HepG2 (cell line): ENCODE results near the gene HOXA11. TPM values are rescaled to one million over a fixed set of nuclear protein-coding genes. Genes with fewer than 3 reads are reported as not detected.

ENCODE experiments used
- ATAC-seq: fragments of 200-7000 bp; cut with Tn5 transposase; 3 replicates; pipeline ENCODE4 v1.9.1; 2020; ENCODE audit warnings: mild to moderate bottlenecking, moderate library complexity
- BruUV-seq: library from RNA; stranded (reverse); fragments of 400-500 nt; replicated peaks from 2 replicates; lab custom pipeline; 2021; lab: Mats Ljungman, UMichigan
- CTCF ChIA-PET: fragments of 300-600 bp; formaldehyde crosslinking; extraction: SDS; loops from one replicate; lab custom pipeline; 2021; ENCODE audit warnings: low total read pairs, inconsistent platforms, low intra/inter-chr PET ratio; lab: Yijun Ruan, JAX
- POLR2A ChIA-PET: fragments of 350-600 bp; sonication (Branson Sonifier 250); formaldehyde crosslinking; loops from one replicate; lab custom pipeline; 2020; ENCODE audit warnings: antibody characterized with exemption, inconsistent platforms; lab: Yijun Ruan, JAX
- DNase-seq: peaks from one replicate; pipeline ENCODE4 v3.0.0-alpha.2; 2015; ENCODE audit warnings: low spot score
- FAIRE-seq: peaks from 3 replicates; lab custom pipeline; 2011; peaks lifted over from hg19 to GRCh38; lab: Jason Lieb, UNC
- H2AFZ ChIP-seq: one replicate; pipeline ENCODE4 v1.6.1; 2011; ENCODE audit warnings: low read length, inconsistent platforms
- H3K27ac ChIP-seq: fragments of 300-600 bp; 3 replicates; pipeline ENCODE4 v1.8.0; 2011; ENCODE audit warnings: mixed run types, mild to moderate bottlenecking, mixed read lengths, low read length, inconsistent platforms; ENCODE audit not compliant: insufficient read depth; ENCODE audit errors: extremely low read length
- H3K27me3 ChIP-seq, 2 experiments: fragments of 200-600 bp in 1 of 2; 2 replicates in 1 of 2; 3 replicates in 1 of 2; pipeline versions ENCODE4 v1.6.0 to v1.8.0; 2011; ENCODE audit warnings: low read length in 2 of 2, mild to moderate bottlenecking in 2 of 2, moderate library complexity in 2 of 2, inconsistent platforms in 1 of 2; ENCODE audit not compliant: insufficient read depth in 2 of 2, control insufficient read depth in 1 of 2
- H3K36me3 ChIP-seq, 2 experiments: fragments of 200-600 bp in 1 of 2; replicated peaks in 1 of 2; 2 replicates in 1 of 2; 3 replicates in 1 of 2; pipeline versions ENCODE4 v1.5.1 to v1.8.0; 2011; ENCODE audit warnings: low read length in 2 of 2, inconsistent platforms in 1 of 2; ENCODE audit not compliant: insufficient read depth in 2 of 2, control insufficient read depth in 1 of 2
- H3K4me1 ChIP-seq: 2 replicates; pipeline ENCODE4 v1.5.1; 2012; ENCODE audit warnings: low read length, inconsistent platforms; ENCODE audit not compliant: insufficient read depth
- H3K4me2 ChIP-seq: 2 replicates; pipeline ENCODE4 v1.6.0; 2011; ENCODE audit warnings: low read depth, low read length, inconsistent platforms
- H3K4me3 ChIP-seq, 3 experiments: fragments of 200-600 bp in 1 of 3; sonication (generic), shearing (Covaris generic) in 1 of 3; replicated peaks in 1 of 3; 2 replicates each; pipeline ENCODE4 v1.5.1; 2011 to 2016; ENCODE audit warnings: low read length in 3 of 3, inconsistent platforms in 2 of 3, low read depth in 2 of 3, mild to moderate bottlenecking in 2 of 3, control low read depth in 1 of 3, mixed read lengths in 1 of 3; ENCODE audit not compliant: insufficient read depth in 1 of 3
- H3K79me2 ChIP-seq: one replicate; pipeline ENCODE4 v1.6.1; 2011; ENCODE audit warnings: low read length, inconsistent platforms; ENCODE audit not compliant: insufficient read depth
- H3K9ac ChIP-seq: 2 replicates; pipeline ENCODE4 v1.6.0; 2011; ENCODE audit warnings: mild to moderate bottlenecking, low read depth, low read length, inconsistent platforms; ENCODE audit not compliant: insufficient read depth
- H3K9me3 ChIP-seq: 2 replicates; pipeline ENCODE4 v1.5.1; 2012; ENCODE audit warnings: mild to moderate bottlenecking, low read length
- H4K20me1 ChIP-seq: 2 replicates; pipeline ENCODE4 v1.6.0; 2011; ENCODE audit warnings: inconsistent platforms, mild to moderate bottlenecking, low read length, moderate library complexity; ENCODE audit not compliant: insufficient read depth
- AGO2 ChIP-seq: fragments of 200-400 bp; formaldehyde crosslinking; optimal IDR thresholded peaks from 2 replicates; pipeline ENCODE3; 2017; ENCODE audit warnings: mild to moderate bottlenecking, low read depth, low read length, moderate library complexity
- ATF3 ChIP-seq: sonication (generic); formaldehyde crosslinking; IDR thresholded peaks from 2 replicates; pipeline ENCODE4 v1.4.0; 2020; ENCODE audit warnings: missing genetic modification reagents
- GATA4 ChIP-seq: sonication (generic); IDR thresholded peaks from 2 replicates; pipeline ENCODE4 v1.6.1; 2016; ENCODE audit warnings: antibody characterized with exemption, low read depth, borderline replicate concordance
- GLMP ChIP-seq: sonication (generic); formaldehyde crosslinking; IDR thresholded peaks from 2 replicates; pipeline ENCODE4 v1.9.0; 2021; ENCODE audit warnings: missing genetic modification reagents, mild to moderate bottlenecking, borderline replicate concordance
- HMGXB4 ChIP-seq, 2 experiments: sonication (generic) in 1 of 2; formaldehyde crosslinking in 1 of 2; IDR thresholded peaks; 2 replicates each; pipeline versions ENCODE4 v1.4.0 to v1.6.1; 2018 to 2020; ENCODE audit warnings: missing genetic modification reagents in 2 of 2, borderline replicate concordance in 1 of 2, low read depth in 1 of 2, mild to moderate bottlenecking in 1 of 2, missing biosample characterization in 1 of 2
- KDM6A ChIP-seq: IDR thresholded peaks from 2 replicates; pipeline ENCODE4 v1.6.1; 2016; ENCODE audit warnings: low read depth
- SOX13 ChIP-seq, 3 experiments: fragments of 450-650 bp in 1 of 3; sonication (generic) in 1 of 3; formaldehyde crosslinking in 1 of 3; IDR thresholded peaks in 2 of 3; conservative IDR thresholded peaks in 1 of 3; 2 replicates each; pipeline versions ENCODE4 v1.5.0 to v1.6.1; 2016 to 2020; ENCODE audit warnings: antibody characterized with exemption in 1 of 3, mild to moderate bottlenecking in 1 of 3, missing compliant biosample characterization in 1 of 3, missing genetic modification reagents in 1 of 3, moderate library complexity in 1 of 3
- TFE3 ChIP-seq: IDR thresholded peaks from 2 replicates; pipeline ENCODE4 v1.6.1; 2016
- THAP7 ChIP-seq: sonication (generic); formaldehyde crosslinking; IDR thresholded peaks from 2 replicates; pipeline ENCODE4 v1.8.1; 2023; ENCODE audit warnings: mild to moderate bottlenecking, missing genetic modification reagents
- ZHX1 ChIP-seq: sonication (generic); formaldehyde crosslinking; IDR thresholded peaks from 2 replicates; pipeline ENCODE4 v1.8.1; 2022; ENCODE audit warnings: low read depth, mild to moderate bottlenecking, missing genetic modification reagents
- ZNF274 ChIP-seq: sonication (generic); formaldehyde crosslinking; IDR thresholded peaks from 2 replicates; pipeline ENCODE4 v1.5.1; 2020; ENCODE audit warnings: mild to moderate bottlenecking, missing genetic modification reagents
- ZNF3 ChIP-seq: IDR thresholded peaks from 2 replicates; pipeline ENCODE4 v1.7.0; 2017; ENCODE audit warnings: inconsistent platforms
- WGBS: methylation state at CpG from one replicate; pipeline ENCODE4 v1.1.6; 2017; ENCODE audit warnings: low lambda C conversion rate; 5-methylcytosine and 5-hydroxymethylcytosine counted together
- in situ Hi-C: cut with HindIII; loops from 2 replicates; pipeline ENCODE4 v1.10.0; 2017; ENCODE audit warnings: low pct_unique_long_range_greater_than_20kb; ENCODE audit not compliant: extremely low pct_ligation_motif_present
- intact Hi-C: fragments of 100-400 bp; cut with micrococcal nuclease; formaldehyde crosslinking; loops from one replicate; pipeline ENCODE4 v1.10.0; 2022; ENCODE audit not compliant: unreplicated experiment
- polyA plus RNA-seq, 8 experiments: library from polyadenylated mRNA; depleted of rRNA in 3 of 8; stranded (reverse) in 7 of 8; unstranded in 1 of 8; fragments of >200 nt; fragmentation: Illumina TruSeq in 4 of 8; extraction: Trizol in 4 of 8; gene quantifications; 2 replicates each; pipeline versions ENCODE4 v1.2.1 to v1.2.3, GENCODE V29; 2011 to 2016; ENCODE audit warnings: low read depth in 4 of 8, missing spikeins in 1 of 8, mixed read lengths in 1 of 8; ENCODE audit not compliant: insufficient read depth in 1 of 8
- total RNA-seq, 5 experiments: library from RNA; depleted of rRNA; stranded (reverse); fragments of >200 nt; fragmentation: Illumina TruSeq; extraction: Trizol; gene quantifications; 2 replicates each; pipeline ENCODE4 v1.2.3, GENCODE V29; 2016; ENCODE audit warnings: low read depth in 1 of 5

The HOXA11 gene
- total and polyA plus RNA-seq, 2 of the 13 experiments (the other 11 are each of a cell fraction or from before 2014, with no cell fraction given) = not detected

GRCh38 chr7:27179030-27179429, 6.0 kb downstream of the HOXA11 start (continued):
- TF ChIP-seq TFE3 (CRISPR knock-in tag) = no peak
- no peak for TF ChIP-seq THAP7 (CRISPR knock-in tag)
- no peak for TF ChIP-seq ZNF3 (CRISPR knock-in tag)
- TF ChIP-seq AGO2 = no peak
- no peak for TF ChIP-seq HMGXB4 (CRISPR knock-in tag; IDR thresholded peaks at IDR 0.05; ENCODE audit: borderline replicate concordance in 1 of 2, low read depth in 1 of 2)
- TF ChIP-seq ZNF274 (CRISPR knock-in tag) = no peak
- no peak for TF ChIP-seq SOX13 (IDR thresholded peaks at IDR 0.05)
- TF ChIP-seq SOX13 (CRISPR knock-in tag; conservative IDR thresholded peaks at IDR 0.05 in 1 of 2, IDR thresholded peaks at IDR 0.05 in 1 of 2) = no peak

- Histone ChIP-seq H2AFZ (no peak overlapping the region), H3K4me3 (no peak overlapping the region), H3K27me3 (peaks cover 10 to 79% of the 10 kb centered on the region in 2 experiments), H3K4me1 (peaks cover 21% of the 10 kb centered on the region), H3K4me2 (no peak overlapping the region), H3K9me3 (no peaks in the 10 kb centered on the region), H3K79me2 (no peaks in the 10 kb centered on the region), H4K20me1 (no peaks in the 10 kb centered on the region), H3K9ac (no peak overlapping the region), H3K27ac (no peak overlapping the region), H3K36me3 (no peaks in the 10 kb centered on the region)
- in situ Hi-C loops = no loop called here
- intact Hi-C loops = no loop called here
- CTCF ChIA-PET = no interaction called here
- TF ChIP-seq KDM6A (CRISPR knock-in tag) = no peak
- no peak for TF ChIP-seq GATA4
- no peak for TF ChIP-seq ATF3 (CRISPR knock-in tag)
- no peak for TF ChIP-seq ZHX1 (CRISPR knock-in tag)
- TF ChIP-seq GLMP = no peak
- BruUV-seq = no TSS peak
- POLR2A ChIA-PET = no interaction called here
- FAIRE-seq = no peak
- 93% methylated on average over 6 of the region's 6 CpGs for WGBS
- ATAC-seq = no peak
- DNase-seq = no peak
Measured at GRCh38 chr7:27178366-27178765, 6.7 kb downstream of the HOXA11 start.
